GM19025 (cell line): Measurements from ENCODE around the gene WDR91.
A peak's percentile ranks its signal among the peaks of the same experiment; 100 is the strongest.

Experiments used
- ATAC-seq: cut with Tn5 transposase; IDR thresholded peaks from one replicate; pipeline ENCODE4 v1.9.1; 2021; ENCODE audit warnings: mild to moderate bottlenecking, low read depth, moderate library complexity; ENCODE audit not compliant: unreplicated experiment

Gene WDR91

DNA sequence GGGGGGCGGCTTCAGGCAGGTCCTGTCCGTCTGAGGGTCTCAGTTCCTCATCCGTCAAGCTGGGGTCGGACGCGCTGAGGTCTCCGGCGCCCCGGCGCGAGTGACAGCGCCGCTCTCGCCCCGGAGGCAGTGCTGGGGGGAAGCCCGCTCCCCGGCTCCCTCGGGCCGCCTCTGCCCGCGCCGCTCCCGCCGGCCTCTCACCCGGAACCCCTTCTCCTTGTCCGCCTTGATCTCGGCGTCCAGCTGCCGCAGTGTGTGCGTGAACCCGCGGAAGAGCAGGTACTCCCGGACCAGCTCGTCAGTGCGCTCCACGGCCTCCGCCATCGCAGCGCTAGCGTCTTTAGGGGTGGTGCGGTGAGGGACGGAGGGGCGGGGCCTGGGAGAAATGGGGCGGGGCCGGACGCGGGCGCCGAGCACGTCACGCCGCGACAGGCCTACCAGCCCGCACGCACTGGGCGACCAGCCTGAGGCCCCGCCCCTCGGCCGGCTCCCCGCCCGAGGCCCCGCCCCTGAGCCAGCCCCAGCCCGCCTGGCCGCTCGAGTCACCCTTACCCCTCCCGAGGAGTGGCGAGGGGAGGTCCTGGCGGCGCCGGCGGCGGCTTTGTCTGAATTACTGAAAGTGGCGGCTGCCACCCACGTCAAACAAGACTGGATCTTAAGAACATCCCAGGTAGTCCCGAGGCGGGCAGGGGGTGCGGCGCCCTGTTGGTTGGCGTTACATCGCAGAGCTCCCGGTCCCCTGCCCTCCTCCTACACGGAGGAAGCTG is at the start of gene WDR91:
WDR91 (minus strand) TSS at position 348 of the 767 bp plus-strand sequence; CDS start at position 324, 24 bp downstream.
- ATAC-seq: peak; percentile 83

DNA sequence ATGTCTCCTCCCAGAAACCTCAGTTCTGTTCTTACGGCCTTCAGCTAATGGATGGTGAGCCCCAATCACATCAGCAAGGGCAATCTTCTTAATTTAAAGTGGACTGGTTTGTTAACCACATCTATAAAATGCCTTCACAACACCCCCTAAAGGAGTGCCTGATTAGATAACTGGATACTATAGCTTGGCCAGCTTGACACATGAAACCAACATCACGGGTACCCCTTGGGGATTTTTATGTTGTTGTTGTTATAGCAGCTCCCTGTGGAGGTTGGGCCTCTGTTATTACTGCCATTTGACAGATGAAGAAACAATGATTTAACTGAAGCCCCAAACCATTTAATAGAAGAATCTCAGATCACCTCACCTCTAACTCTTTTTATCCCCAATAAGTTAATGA is 49.1 kb upstream of the WDR91 start:
- no peak for ATAC-seq

DNA sequence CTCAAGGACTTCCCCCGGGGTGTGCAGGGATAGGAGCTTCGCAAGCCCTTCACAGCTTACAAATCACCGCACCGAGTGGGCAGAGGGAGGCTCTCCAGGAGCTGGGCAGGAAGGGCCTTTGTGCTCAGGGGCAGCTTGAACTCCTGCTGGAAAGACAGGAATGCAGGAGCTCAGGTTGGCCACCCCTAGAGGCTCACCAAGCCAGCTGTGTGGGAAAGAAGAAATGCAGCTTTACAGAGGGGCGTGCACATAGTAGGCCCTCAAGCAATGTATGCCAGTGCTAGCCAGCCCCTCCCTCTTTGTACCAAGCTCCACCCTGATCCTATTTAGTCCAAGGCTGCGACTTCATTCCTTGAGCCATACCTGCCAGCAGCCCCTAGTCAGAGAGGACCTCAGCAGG is 48.4 kb upstream of the WDR91 start:
- ATAC-seq: no peak

DNA sequence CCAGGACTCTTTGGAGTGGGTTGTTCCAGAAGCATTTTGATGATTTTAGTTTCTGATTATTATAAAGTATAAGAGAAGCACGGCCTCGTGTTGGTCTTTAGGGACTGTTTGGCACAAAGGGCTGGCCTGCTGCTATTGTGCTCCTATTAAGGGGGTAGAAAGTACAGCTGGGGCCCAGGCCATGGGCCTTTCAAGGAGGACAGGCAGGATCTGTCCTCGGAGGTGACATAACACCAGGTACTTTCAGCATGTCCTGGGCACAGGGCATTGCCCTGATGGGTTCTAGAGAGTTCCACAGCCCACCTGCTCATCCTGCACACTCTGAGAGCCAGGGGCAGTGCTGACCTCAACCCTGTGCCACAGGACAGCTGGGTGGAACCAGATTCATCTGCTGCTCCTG is 47.3 kb upstream of the WDR91 start:
- ATAC-seq: no peak

DNA sequence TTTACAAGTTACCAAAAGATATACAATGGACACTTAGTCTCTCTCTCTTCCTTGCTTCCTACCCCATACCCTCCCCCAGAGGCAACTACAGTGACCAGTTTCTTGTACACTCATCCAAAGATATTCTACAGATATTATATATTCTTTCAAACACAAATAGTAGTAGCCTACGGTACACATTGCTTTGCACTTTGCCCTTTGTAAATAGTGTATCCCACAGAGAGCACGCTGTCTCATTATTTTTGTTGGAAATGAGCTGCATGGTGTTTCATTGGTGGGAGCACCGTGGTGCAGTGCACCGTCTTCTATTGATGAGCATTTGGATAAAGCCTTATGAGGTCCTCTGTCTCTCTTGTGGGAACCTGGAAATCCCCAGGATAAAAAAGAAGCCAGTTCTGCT is 46.5 kb upstream of the WDR91 start:
- ATAC-seq: no peak

DNA sequence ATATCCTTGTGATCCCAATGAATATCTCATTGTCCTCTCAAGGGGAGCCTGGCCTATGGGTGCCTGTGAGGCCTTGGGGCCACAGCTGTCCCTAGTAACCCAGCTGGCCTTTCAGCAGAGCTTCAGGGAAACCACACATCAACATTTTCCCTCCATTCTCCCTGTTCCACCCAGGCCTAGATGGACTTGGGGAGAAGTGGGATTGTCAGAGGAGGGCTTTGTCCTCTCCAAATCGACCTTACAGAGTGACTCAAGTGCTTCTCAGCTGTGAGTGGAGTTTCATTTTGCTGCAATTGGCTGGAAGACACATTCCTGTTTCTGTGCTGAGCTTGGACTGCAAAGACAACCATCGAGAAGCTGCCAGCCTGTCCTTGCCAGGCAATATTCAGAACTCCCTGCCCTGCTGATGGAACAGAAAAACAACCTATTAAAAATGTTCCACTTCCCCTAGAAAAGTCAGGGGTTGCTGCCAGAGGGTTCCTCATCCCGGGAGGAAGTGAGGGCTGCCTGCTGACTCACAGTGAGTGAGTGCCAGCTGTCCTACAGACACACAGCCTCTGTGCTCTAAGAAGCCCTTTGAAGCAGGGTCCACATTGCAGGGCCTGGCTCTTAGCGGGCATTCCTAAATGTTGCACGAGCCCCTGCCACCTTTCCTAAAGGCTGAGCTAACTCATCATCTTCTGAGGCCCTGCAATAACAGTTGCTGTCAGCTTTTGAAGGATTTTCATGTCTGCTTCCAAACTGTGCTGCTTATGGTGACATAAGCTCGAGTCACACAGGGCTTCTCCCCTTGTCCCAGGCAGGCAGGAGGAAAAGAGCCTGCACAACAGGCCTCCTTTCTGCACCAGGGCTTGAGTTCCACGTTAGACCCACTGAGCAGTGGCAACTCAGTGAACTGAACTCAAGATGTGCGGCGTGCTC is 42.8 kb upstream of the WDR91 start:
- ATAC-seq: no peak

DNA sequence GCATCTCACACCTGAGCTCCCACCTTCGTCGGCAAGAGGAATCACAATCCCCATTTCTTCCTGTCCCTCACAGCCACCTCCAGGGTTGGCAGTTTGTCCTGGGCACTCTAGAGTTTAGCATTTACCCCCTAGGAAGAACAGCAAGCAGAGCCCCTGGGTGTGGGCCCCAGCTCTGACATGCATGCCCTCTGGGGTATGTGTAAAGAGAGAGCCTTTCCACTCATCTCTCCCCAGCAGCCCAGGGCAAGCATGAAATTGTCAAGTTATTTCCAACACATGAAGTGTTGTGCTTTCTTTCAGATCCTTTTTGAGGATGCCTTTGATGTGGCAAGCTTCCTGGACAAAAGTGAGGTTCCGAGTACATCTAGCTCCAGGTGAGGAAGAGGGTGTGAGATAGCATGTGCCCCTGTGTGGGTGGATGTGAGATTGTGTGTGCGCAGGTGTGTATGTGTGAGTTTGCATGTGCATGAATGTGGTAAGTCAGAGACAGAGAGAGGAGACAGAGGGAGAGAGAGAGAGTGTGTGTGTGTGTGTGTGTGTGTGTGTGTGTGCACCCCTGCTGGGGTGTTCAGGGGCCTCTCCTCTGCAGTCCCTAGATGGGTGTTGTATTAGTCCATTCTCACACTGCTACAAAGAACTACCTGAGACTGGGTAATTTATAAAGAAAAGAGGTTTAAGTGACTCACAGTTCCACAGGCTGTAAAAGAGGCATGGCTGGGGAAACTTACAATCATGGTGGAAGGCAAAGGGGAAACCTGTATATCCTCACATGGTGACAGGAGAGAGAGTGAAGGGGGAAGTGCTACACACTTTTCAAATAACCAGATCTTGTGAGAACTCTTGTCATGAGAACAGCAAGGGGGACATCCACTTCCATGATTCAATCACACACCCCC is 40.4 kb upstream of the WDR91 start:
- ATAC-seq: no peak

DNA sequence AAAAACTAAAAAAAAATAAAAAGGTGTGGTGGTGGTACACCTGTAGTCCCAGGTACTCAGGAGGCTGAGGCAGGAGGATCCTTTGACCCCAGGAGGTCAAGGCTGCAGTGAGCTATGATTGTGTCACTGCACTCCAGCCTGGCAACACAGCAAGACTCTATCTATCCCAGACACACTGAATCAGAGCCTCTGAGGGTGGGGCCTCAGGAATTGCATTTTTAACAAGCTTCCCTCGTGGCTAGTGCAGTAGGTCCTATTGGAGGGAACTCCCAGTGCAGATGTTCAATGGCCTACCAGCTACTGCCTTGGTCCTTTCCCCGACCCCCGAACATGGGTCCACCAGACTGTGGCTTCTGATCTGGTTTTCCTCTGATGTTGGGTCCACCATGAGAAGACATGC is 37.2 kb upstream of the WDR91 start:
- ATAC-seq: no peak

DNA sequence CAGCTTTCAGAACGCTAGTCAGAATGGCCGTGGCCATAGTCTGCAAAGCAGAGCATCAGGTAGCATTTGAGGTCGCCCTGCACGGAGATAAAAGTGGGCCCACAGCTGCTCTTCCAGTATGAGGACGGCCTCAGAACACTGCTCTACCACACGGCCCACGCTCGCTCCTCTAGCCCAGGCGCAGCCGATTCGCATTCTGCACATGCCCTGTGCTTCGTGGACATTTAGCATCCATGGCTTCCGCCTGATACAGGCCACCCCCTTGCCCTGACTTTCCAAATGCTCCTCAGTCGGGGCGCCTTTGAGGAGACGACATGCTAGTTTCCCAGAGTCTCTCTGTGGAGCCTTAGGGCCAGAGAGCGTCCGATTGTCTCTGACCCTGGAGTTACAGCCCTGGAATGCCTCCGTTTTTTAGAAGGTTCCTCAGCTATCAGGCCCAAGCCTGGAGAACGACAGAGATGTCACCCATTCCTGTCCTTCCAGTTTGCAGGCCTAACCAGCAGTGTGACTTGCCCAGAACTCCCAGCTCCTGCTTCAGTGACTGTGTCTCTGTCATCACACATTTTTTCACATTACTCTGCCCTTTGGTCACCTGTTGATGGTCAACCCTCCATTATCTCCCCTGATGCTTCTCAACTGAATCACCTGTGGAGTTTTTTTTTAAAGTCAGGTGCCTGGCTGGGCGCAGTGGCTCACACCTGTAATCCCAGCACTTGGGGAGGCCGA is 36.6 kb upstream of the WDR91 start:
- no peak for ATAC-seq

DNA sequence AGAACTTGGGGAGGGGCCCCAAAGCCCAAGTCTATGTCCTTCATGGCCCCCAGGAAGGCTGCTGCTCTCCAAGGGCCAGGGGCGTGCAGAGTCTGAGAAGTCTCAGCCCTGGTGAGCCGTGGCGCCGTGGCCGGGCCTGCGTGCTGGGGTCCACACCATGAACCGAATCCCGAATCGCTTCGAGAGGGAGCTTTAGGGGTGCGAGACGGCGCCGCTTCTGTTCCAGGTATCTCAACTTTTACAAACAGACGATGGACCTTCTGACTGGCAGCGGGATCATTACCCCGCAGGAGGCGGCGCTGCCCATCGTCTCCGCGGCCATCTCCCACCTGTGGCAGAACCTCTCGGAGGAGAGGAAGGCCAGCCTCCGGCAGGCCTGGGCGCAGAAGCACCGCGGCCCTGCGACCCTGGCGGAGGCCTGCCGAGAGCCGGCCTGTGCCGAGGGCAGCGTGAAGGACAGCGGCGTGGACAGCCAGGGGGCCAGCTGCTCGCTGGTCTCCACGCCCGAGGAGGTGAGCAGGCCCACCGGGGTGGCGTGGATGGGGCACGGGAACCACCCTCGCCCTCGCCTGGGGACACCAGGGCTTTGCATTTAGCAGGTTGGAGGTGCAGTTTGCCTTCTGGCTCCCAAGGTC is 35.0 kb upstream of the WDR91 start:
- no peak for ATAC-seq

DNA sequence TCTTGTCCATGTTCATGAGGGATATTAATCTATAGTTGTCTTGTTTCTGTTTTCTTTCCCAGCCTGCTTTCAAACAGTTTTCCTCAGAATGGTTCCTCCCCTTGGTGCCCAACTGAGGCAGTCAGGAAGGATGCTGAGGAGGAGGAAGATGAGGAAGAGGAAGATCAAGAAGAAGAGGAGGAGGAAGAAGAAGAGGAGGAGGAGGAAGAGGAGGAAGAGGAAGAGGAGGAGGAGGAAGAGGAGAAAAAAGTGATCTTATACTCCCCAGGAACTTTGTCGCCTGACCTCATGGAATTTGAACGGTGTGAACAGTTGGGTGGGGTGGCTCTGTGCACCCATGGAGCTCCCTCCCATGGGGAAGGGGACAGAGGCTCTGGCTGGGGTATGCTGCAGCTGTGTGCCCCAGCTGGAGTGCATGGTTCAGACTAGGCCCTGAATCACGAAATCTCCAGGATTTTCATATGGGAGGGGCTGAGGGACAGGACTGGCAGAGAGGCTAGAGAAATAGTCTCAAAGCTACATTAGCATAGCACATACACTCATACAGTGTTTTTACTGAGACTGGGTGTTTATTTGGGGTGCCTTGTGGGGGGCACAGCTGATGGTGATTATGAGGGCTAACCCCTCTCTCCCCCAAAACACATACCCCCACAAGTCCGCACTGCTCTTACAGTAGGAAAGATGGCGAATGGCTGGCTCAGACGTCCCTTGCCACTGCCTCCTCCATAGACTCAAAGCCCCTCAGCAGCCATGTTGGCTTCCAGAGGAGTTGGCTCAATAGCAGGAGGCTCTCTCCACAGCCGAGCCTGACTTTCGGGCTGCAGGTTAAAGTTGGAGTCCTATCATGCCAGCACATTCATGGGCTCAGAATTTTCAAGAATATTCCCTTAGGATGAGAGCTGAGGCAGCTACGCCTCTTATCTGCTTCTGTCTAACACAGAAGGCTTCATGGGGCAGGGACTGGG is 34.2 kb upstream of the WDR91 start:
- no peak for ATAC-seq

DNA sequence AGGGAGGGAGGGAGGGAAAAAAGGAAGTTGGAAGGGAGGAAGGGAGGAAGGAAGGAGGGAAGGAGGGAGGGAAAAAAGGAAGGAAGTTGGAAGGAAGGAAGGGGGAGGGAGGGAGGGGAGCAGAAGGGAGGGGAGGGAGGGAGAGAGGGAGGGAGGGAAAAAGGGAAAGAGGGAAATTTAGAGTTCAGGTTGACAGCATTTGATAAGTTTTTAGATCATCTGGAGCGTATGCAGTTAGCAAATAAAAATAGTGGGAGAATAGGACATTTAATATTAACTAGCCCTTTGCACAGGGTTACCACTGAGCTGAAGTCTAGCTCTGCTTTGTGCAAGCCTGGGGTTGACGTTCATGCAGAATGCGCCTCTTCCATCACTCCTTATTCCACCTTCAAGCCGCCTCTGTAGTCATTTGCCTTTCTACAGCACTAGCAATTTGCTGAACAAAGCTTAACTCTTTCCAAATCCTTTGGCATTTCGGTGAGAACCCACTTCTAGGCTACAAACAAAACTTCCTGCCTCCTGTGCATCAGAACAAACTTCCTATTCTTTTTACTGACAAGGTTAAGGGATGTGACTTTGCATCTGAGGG is 30.9 kb upstream of the WDR91 start:
- no peak for ATAC-seq

DNA sequence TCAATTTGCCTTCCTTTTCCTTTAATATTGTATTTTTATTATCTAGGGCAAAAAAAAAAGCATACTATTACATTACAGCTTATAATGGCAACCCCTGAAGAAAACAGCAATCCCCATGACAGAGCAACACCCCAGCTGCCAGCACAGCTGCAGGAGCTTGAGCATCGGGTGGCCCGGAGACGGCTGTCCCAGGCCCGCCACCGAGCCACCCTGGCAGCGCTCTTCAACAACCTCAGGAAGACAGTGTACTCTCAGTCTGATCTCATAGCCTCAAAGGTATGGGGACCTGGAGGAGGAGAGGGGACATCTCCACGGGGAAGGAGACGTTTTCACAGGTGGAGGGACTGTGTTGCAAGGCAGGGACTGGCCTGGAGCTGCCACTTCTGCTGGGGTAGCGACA is 29.1 kb upstream of the WDR91 start:
- no peak for ATAC-seq

DNA sequence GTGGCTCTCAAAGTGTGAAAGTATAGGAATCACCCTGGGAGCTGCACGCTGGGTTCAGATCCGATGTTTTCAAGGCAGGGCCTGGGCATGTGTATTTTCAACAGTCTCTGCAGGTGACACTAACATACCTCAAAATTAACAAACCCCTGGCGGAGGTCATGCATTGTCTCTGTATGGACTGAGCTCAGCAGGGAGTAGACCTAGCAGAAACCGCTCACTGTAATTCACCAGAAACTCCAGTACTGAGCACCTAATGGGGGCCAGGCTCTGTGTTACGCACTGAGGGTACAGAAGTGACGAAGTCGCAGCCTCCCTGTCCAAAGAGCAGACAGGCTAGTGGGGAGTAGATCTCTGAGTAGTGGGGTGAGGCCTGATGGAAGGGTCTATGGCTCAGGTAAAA is 27.9 kb upstream of the WDR91 start:
- no peak for ATAC-seq

DNA sequence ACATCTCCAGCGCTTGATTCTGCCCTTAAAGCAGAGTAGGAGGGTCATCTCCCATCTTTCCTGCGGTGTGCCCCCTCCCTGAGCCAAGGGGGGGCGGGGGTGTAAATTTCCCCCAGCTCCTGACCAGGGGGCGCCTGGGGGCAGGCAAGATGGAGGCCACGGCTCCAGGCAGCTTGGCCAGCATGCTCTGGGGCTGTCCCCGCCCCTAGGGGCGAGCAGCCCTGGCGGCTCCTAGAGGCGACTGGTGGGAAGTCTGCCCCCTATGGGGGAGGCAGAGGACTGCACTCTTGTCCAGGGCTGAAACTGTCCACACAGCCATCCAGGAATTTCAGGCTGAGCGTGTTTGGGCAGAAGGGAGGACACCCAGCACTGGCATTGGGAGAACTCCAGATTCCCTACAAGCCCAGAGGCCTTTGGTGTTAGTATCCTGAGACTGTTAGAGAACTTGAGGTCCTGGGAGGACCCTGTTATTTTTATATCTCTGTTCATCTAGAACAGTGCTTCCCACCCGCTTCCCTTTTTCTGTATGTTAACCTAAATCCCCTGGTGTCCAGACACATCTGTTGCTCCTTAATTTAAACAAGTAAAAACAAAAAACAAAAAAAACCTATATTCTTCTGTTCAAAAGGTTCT is 26.9 kb upstream of the WDR91 start:
- no peak for ATAC-seq

DNA sequence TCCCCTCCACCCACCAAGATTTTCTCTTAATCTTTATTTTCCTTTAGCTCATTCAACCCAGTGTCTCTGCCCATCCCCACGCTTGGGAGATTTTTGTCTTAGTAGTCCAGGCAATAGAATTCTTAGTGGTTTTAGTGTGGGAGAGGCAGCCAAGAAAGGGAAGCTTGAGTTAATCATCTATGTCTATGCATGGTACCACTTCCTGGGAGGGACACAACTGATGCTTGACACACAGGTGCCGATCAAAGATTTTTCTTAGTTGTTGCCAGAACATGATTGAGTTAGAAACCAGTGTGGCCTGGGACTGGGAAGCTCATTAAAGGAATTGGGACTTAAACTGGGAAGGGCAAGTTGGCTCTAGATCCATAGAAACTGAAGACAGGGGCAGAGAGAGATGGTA is 25.4 kb upstream of the WDR91 start:
- ATAC-seq: peak; percentile 84

DNA sequence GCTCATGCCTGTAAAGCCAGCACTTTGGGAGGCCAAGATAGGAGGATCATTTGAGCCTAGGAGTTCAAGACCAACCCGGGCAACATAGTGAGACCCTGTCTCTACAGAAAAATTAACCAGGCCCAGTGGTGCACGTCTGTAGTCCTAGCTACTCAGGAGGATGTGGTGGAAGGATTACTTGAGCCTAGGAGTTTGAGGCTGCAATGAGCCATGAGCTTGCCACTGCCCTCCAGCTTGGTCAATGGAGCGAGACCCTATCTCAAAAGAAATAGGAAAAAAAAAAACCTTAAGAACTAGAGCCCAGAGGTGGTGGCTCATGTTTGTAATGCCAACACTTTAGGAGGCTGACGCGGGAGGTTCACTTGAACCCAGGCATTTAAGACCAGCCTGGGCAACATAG is 24.5 kb upstream of the WDR91 start:
- no peak for ATAC-seq

DNA sequence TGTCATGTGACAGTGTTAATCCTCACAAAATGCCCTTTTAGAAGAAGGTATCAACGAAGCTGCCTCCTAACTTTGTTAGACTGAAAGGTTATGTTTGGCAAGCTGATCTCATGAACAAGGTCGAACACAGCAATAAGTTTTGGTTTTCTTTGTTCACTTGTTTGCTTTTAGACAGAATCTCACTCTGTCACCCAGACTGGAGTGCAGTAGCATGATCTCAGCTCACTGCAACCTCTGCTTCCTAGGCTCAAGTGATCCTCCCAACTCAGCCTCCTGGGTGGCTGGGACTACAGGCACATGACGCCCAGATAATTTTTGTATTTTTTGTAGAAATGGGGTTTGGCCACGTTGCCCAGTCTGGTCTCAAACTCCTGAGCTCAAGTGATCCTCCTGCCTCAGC is 23.4 kb upstream of the WDR91 start:
- ATAC-seq: no peak
